HFF-Myc (cell line): ENCODE measurements around the gene MARK3.

Experiments
- DNase-seq: peaks from one replicate; pipeline ENCODE4 v3.0.0-alpha.2; 2011; ENCODE audit warnings: low read depth; ENCODE audit errors: extremely low read depth
- H3K4me3 ChIP-seq: replicated peaks from 2 replicates; pipeline ENCODE4 v1.5.1; 2011; ENCODE audit warnings: low read depth, mild to moderate bottlenecking, control low read depth, low read length
- TF ChIP-seq, protein P1 (sequence below): IDR thresholded peaks from 2 replicates; pipeline ENCODE4 v1.5.1; 2012; ENCODE audit warnings: mild to moderate bottlenecking, low read depth, low read length, control low read depth; ENCODE audit errors: missing control alignments

MARK3 gene

DNA sequence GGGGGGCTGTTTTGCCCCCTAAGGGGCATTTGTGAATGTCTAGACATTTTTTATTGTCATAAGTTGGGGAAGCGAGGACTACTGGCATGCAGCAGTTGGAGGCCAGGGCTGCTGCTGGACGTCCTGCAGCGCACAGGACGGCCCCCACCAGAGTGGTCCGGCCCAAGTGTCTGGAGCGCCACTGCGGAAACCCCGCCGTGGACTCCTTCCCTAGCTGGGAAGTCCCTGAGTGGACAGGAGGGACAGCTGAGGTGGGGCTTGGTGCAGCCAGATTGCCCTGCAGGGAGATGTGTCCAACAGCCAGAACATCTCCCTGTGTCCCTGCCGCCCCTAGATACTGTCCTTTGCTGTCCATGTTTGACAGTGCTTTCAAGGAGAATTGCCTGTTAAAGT is 132.0 kb downstream of the MARK3 start:
- TF ChIP-seq, protein P1, sequence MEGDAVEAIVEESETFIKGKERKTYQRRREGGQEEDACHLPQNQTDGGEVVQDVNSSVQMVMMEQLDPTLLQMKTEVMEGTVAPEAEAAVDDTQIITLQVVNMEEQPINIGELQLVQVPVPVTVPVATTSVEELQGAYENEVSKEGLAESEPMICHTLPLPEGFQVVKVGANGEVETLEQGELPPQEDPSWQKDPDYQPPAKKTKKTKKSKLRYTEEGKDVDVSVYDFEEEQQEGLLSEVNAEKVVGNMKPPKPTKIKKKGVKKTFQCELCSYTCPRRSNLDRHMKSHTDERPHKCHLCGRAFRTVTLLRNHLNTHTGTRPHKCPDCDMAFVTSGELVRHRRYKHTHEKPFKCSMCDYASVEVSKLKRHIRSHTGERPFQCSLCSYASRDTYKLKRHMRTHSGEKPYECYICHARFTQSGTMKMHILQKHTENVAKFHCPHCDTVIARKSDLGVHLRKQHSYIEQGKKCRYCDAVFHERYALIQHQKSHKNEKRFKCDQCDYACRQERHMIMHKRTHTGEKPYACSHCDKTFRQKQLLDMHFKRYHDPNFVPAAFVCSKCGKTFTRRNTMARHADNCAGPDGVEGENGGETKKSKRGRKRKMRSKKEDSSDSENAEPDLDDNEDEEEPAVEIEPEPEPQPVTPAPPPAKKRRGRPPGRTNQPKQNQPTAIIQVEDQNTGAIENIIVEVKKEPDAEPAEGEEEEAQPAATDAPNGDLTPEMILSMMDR, result no peak
- no peak for DNase-seq
- no peak overlapping the region for H3K4me3 ChIP-seq

DNA sequence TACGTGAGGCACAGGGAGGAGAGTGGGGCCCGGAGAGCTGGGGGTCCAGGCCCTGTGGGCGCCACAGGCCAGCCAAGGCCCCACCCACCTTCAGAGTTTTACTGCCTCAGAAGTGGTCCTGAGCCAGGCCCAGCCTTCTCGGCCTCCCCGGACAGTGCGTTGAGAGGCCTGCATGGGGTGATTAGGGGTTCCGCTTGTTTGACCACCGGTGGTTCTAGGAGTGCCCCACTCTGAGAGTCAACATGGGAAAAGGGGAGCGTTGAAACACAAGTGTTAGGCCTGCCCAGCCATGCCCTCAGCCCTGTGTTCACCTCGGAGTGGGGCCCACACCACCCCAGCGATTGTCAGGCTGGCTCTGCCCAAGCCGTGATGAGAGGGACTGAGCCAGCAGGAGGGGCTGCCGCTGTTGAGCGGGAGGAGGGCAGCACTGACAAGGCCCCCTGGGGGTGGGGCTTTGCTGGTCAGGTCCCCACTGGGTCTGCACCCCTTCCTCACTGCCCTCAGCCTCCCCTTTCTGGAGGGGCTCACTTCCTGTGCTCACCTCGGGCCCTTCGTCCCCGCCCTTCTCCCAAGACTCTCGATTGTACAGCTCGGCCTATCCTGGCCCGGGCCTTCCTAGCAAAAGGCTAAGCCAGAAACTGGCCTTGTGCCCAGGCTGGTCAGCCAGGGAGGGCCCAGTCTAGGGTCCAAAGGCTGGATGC is 132.7 kb downstream of the MARK3 start:
- no peak for DNase-seq
- TF ChIP-seq, protein P1, result no peak
- H3K4me3 ChIP-seq, result no peak overlapping the region

DNA sequence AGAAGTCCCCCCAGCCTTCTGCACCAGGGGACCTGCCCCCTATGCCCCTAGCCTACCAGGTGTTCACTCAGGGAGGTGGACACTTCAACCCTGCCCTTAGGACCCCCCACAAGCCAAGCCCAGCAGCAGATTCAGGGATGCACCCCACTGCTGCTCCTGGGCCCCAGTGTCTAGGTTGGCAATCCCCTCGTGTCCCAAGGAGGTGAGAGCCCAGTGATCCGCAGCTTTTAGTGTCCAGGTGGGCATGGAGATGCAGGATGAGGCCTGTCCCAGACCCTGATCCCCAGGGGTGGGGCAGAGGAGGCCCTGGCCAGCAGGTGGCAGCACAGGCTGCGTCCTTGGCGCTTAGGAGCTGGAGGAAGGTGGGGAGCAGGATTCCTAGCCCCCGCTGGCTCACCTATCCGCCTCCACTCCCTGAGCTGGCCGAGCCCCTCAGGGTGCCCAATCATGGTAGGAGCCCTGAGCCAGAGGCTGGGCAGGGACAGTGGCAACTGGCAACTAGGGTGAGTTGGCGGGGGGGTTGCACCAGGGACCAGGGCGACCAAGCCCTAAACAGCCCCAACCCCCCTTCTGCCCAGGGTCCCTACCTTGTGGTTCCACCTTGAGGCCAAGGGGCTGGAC is 133.3 kb downstream of the MARK3 start:
- TF ChIP-seq, protein P1, result peak; percentile 94
- no peak for DNase-seq

DNA sequence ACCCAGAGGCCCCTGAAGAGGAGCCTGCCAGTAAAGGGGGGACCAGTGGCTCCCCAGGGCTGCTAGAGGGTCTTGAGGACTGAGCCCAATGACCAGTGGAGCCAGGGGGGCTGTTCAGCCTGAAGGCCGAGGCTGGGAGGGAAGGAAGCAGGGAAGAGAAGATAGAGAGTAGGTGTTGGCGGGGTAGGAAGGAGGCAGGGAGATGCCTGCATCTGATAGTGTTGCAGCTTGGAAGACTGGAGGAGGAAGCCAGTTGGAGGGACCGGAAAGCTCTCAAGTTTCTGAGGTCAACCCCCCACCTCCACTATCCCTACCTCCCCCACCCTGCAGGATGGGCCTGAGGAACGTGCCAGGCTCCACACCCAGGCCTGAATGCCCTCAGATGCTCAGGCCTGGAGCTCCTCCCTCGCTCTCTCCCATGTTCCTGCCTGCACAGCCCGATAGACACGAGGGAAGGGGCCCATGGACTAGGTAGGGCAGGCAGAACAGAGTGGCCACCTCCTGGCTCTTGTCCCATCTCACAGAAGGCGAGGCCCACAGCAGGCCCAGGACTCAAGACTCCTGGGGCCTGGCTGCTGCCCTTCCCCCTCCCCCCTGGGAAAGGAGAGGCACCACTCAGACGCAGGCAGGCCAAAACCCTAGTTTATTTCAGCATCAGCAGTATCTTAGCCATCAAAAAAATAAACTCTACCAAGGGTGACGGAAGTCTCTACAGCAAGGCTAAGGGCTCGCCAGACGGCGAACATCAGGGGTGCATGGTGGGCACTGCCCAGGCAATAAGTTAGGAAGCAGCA is 134.0 kb downstream of the MARK3 start:
- DNase-seq, result no peak
- TF ChIP-seq, protein P1, result no peak
- no peak overlapping the region for H3K4me3 ChIP-seq

More for the DNA sequence above, 133.3 kb downstream of the MARK3 start:
- no peak overlapping the region for H3K4me3 ChIP-seq

DNA sequence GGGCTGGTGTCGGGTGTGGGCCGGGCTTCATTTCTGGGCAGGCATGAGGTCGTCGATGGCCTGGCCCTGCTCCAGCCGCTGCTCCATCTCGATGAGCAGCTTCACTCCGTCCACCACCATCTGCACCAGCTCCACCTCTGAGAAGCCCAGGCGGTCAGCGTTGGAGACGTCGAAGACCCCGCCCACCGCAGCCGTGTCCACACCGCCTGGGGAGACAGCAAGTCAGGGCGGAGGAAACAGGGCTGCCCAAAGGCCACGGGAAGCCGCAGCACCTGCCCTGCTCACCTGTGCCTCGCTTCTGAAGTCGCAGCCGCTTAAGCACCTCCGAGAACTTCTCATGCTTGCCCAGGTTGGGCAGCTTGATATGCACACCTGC is 134.6 kb downstream of the MARK3 start:
- TF ChIP-seq, protein P1, result no peak
- no peak overlapping the region for H3K4me3 ChIP-seq
- no peak for DNase-seq

DNA sequence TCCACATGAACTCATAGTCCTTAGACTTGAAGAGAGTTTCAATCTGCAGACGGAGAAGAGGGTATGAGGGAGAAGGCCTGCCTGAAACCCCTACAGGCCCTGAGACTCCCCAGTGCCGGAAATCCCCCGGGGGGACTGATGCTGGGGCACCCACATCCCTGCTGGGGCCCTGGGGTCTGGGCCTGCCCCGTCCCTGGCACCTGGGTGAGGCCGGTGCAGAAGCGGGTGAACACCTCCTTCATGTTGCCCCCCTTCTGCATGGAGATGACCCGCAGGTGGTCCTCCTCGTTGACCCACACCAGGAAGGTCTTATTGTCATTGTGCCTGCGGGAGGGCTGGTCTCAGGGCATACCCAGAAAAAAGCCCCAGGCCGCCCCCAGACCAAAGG is 135.0 kb downstream of the MARK3 start:
- TF ChIP-seq, protein P1, result no peak
- no peak overlapping the region for H3K4me3 ChIP-seq
- DNase-seq, result no peak
